Uterus (tissue), 4 donors: ENCODE data around the gene PSMD2. TPM values are rescaled to one million over a fixed set of nuclear protein-coding genes. Genes with fewer than 3 reads are reported as not detected.

Experiments used
- DNase-seq, 2 donors: peaks; one replicate each; pipeline ENCODE4 v3.0.0-alpha.2; 2019 to 2020
- H3K27ac ChIP-seq, 2 donors: fragments of 200-600 bp; sonication (generic); 1 replicate in 1 of 2; 2 replicates in 1 of 2; pipeline ENCODE4 v1.5.1; 2016 to 2018
- H3K27me3 ChIP-seq, 2 donors: fragments of 200-600 bp; sonication (generic); one replicate each; pipeline ENCODE4 v1.5.1; 2018 to 2019; ENCODE audit warnings: control low read depth in 1 of 2
- H3K36me3 ChIP-seq, 2 donors: fragments of 200-600 bp; sonication (generic); one replicate each; pipeline ENCODE4 v1.5.1; 2019; ENCODE audit warnings: control low read depth in 1 of 2
- H3K4me1 ChIP-seq, 2 donors: fragments of 200-600 bp; sonication (generic); one replicate each; pipeline ENCODE4 v1.5.1; 2018 to 2019; ENCODE audit warnings: control low read depth in 1 of 2
- H3K4me3 ChIP-seq, 2 donors: fragments of 200-600 bp; sonication (generic); 1 replicate in 1 of 2; 2 replicates in 1 of 2; pipeline ENCODE4 v1.5.1; 2018 to 2019; ENCODE audit warnings: mild to moderate bottlenecking in 1 of 2
- H3K9me3 ChIP-seq, 2 donors: fragments of 200-600 bp; sonication (generic); one replicate each; pipeline ENCODE4 v1.5.1; 2019; ENCODE audit warnings: control low read depth in 1 of 2
- CTCF ChIP-seq, 4 experiments: fragments of 200-600 bp in 2 of 4; fragments of 450-650 bp in 2 of 4; sonication (generic) in 2 of 4; IDR thresholded peaks; one replicate each; pipeline ENCODE4 v1.5.1; 2016 to 2019; ENCODE audit warnings: antibody characterized with exemption in 4 of 4, mild to moderate bottlenecking in 2 of 4, moderate library complexity in 1 of 4
- POLR2A ChIP-seq, 2 donors: fragments of 450-650 bp; IDR thresholded peaks; one replicate each; pipeline ENCODE4 v1.6.1; 2016; ENCODE audit warnings: antibody characterized with exemption in 2 of 2, mild to moderate bottlenecking in 1 of 2, moderate library complexity in 1 of 2
- intact Hi-C: fragments of 100-400 bp; cut with DNase I; formaldehyde crosslinking; loops from one replicate; pipeline ENCODE4 v1.15.1; 2023; ENCODE audit warnings: low total_unique reads
- total RNA-seq, 4 donors: library from RNA; depleted of rRNA in 3 of 4; stranded (reverse); fragments of >200 nt in 3 of 4; gene quantifications; one replicate each; pipeline versions ENCODE4 v1.1.0 to v1.2.4, GENCODE V29; 2014 to 2023
- donor health status: DM: yes; HTN: yes; CAD: no.

Gene PSMD2
- total RNA-seq, 4 donors from 2014 or later: 117 to 275 (median 147) TPM

DNA sequence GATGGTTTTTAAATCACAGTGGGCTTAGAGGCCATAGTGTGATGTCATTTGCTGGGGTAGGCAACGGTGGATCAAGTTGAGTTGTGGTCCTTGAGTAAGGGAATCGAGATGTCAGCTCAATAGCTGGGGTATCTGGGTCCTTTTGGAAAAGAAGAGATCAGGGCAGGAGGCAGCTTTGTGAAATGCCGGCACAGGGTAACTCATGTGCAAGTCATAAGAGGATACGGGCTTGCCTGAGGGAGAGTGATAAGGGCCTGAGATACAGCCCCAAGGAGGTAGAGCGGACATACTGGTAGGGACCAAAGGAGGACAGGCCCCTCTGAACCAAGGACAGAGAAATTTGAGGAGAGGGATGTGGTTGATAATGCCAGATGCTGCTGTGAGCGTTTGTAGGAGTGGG is 34.1 kb downstream of the PSMD2 start:
- TF ChIP-seq CTCF (IDR thresholded peaks at IDR 0.05) (no peak), POLR2A (IDR thresholded peaks at IDR 0.05) (no peak)
- intact Hi-C loops: no loop called here
- Histone ChIP-seq H3K9me3 (no peaks in the 10 kb centered on the region), H3K27ac (peak overlapping the region in 1 of 2 donors; percentile 51), H3K36me3 (no peaks in the 10 kb centered on the region), H3K4me1 (peaks cover 3 to 6% of the 10 kb centered on the region in 2 donors), H3K27me3 (no peaks in the 10 kb centered on the region), H3K4me3 (no peak overlapping the region)
- DNase-seq: no peak

GRCh38 chr3:184333700-184334099 is 34.7 kb downstream of the PSMD2 start:
- TF ChIP-seq CTCF (IDR thresholded peaks at IDR 0.05) (no peak), POLR2A (IDR thresholded peaks at IDR 0.05) (no peak)
- intact Hi-C loops: no loop called here
- Histone ChIP-seq H3K4me3 (no peak overlapping the region), H3K9me3 (no peaks in the 10 kb centered on the region), H3K36me3 (no peaks in the 10 kb centered on the region), H3K4me1 (peaks cover 6% of the 10 kb centered on the region in 2 donors), H3K27ac (no peak overlapping the region), H3K27me3 (no peaks in the 10 kb centered on the region)
- no peak for DNase-seq

- Histone ChIP-seq H3K36me3 (no peaks in the 10 kb centered on the region), H3K9me3 (no peaks in the 10 kb centered on the region), H3K4me1 (peaks cover 6 to 10% of the 10 kb centered on the region in 2 donors), H3K4me3 (no peak overlapping the region), H3K27ac (peak overlapping the region; percentile 96 to 100), H3K27me3 (no peaks in the 10 kb centered on the region)
- DNase-seq: no peak
- TF ChIP-seq POLR2A (IDR thresholded peaks at IDR 0.05): no peak
- no peak for TF ChIP-seq CTCF (IDR thresholded peaks at IDR 0.05)
- intact Hi-C loops: no loop called here
Measured at GRCh38 chr3:184334470-184335158, 35.6 kb downstream of the PSMD2 start.

GRCh38 chr3:184335291-184335660 is 36.2 kb downstream of the PSMD2 start:
- H3K36me3 ChIP-seq: no peaks in the 10 kb centered on the region

More at GRCh38 chr3:184335291-184335660, 36.2 kb downstream of the PSMD2 start:
- Histone ChIP-seq H3K9me3 (no peaks in the 10 kb centered on the region), H3K4me3 (peak overlapping the region in 1 of 2 donors; percentile 95), H3K4me1 (peaks cover 6 to 10% of the 10 kb centered on the region in 2 donors), H3K27me3 (no peaks in the 10 kb centered on the region), H3K27ac (peak overlapping the region; percentile 96 to 100)
- no peak for DNase-seq
- TF ChIP-seq POLR2A (IDR thresholded peaks at IDR 0.05) (no peak), CTCF (IDR thresholded peaks at IDR 0.05) (no peak)
- intact Hi-C loops: no loop called here
